Measurements from ENCODE around the gene ZNF44.

Gene ZNF44

DNA sequence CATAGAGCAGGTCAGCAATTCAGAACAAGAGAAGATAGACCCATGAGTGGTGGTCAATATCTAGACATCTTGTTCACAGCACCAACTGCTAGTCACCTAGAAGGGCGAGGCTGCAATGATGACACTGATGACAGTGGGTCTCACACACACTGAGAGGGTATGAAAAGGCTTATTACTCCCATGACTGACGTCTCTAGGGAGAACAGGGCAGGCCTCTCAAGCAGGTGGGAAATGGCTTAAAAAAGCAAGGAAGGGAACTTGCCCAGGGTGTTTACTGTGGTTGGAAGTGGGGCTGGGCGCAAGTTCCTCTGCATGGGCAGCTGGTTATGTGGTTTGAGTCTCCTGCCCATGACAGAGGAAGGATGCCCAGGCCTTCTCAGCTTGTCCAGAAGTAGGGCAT lies 33.8 kb downstream of the ZNF44 start:
- DNase-seq = no peak

- no peak for DNase-seq
Observed at GRCh38 chr19:12260236-12260635, 34.4 kb downstream of the ZNF44 start.

DNA sequence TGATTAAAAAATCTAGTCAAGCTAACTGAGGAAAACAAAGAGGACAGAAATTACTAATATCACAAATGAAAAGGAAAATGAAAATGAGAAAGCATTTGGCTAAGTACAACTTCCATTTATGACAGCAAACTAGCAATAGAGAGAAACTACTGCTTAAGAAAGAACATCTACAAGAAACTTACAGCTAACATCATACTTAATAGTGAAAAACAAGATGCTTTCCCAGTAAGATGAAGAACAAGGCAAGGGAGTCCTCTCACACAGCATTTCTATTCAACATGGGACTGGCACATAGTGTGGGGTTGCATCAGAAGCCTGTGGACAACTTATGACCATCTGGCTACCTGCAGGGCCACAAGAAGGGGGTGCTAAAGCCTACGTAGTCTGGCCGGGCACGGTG lies 39.3 kb downstream of the ZNF44 start:
- no peak for DNase-seq

DNA sequence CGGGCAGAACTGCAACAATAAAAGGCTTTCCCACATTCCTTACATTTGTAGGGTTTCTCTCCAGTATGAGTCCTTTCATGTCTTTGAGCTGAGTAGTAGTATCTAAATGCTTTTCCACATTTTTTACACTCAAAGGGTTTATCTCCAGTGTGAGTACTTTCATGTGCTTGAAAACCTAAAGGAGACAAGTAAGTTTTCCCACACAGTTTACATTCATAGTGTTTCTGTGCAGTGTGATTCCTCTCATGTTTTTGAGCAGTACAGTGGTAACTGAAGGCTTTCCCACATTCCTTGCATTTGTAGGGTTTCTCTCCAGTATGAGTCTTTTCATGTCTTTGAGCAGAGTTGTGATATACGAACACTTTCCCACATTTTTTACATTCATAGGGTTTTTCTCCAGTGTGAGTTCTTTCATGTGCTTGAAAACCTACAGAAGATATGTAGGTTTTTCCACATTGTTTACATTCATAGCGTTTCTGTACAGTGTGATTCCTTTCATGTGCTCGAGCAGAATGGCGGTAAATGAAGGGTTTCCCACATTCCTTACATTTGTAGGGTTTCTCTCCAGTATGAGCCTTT lies 47.0 kb downstream of the ZNF44 start:
- DNase-seq = no peak

- DNase-seq = no peak
Observed at GRCh38 chr19:12244370-12244769, 50.3 kb downstream of the ZNF44 start.

GRCh38 chr19:12237143-12237839 lies 57.4 kb downstream of the ZNF44 start:
- DNase-seq = no peak

DNA sequence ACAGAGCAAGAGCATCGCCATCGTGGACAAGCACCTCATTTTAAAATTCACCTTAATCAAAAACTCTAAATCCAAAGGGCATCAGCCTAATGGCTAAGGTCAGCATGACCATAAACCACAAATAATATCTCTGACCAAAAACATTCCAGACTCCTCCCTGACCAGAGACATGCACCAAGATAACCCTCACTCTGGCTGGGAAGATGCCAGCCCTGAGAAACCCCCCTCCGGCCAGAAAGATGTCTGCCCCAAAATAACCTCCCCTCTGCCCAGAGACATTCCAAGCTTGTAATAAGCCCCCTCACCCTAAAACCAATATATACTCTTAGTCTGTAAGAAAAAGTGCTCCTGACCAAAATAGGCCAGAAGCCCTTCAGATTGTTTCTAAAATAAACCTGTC lies 61.7 kb downstream of the ZNF44 start:
- DNase-seq = no peak

- DNase-seq = no peak
Observed at GRCh38 chr19:12230751-12231733, 63.6 kb downstream of the ZNF44 start.

GRCh38 chr19:12229990-12230389 lies 64.7 kb downstream of the ZNF44 start:
- DNase-seq = no peak

GRCh38 chr19:12224676-12225075 lies 70.0 kb downstream of the ZNF44 start:
- DNase-seq = no peak

DNA sequence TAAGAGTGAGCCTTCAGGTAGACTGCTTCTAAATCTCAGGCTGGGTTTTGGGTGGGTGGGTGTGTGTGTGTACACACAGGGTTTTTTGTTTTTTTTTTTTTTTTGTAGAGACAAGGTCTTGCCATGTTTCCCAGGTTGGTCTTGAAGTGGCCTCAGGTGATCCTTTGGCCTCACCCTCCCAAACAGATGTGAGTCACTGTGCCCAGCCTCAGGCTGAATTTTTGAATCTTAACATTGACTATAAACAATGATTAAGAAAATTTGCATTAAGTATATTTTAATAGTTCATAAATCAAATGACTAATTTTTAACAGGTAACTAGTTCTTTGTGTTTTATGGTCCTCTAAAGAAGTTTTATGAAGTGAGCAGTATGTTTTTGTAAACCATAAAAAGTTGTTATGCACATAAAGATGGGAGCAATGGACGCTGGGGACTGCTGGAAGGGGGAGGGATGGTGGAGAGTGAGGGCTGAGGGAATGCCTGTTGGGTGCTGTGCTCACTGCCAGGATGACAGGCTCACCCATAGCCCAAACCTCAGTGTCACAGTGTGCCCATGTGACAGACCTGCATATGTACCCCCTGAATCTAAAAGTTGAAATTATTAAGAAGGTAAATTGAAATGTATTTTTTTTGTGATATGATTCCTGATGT lies 71.6 kb downstream of the ZNF44 start:
- no peak for DNase-seq
